ENCODE results near the gene MEF2C. TPM values are rescaled to one million over a fixed set of nuclear protein-coding genes. Genes with fewer than 3 reads are reported as not detected.

The MEF2C gene
- total RNA-seq, 4 donors from 2014 or later, result 51.0 to 78.6 (median 65.7) TPM

DNA sequence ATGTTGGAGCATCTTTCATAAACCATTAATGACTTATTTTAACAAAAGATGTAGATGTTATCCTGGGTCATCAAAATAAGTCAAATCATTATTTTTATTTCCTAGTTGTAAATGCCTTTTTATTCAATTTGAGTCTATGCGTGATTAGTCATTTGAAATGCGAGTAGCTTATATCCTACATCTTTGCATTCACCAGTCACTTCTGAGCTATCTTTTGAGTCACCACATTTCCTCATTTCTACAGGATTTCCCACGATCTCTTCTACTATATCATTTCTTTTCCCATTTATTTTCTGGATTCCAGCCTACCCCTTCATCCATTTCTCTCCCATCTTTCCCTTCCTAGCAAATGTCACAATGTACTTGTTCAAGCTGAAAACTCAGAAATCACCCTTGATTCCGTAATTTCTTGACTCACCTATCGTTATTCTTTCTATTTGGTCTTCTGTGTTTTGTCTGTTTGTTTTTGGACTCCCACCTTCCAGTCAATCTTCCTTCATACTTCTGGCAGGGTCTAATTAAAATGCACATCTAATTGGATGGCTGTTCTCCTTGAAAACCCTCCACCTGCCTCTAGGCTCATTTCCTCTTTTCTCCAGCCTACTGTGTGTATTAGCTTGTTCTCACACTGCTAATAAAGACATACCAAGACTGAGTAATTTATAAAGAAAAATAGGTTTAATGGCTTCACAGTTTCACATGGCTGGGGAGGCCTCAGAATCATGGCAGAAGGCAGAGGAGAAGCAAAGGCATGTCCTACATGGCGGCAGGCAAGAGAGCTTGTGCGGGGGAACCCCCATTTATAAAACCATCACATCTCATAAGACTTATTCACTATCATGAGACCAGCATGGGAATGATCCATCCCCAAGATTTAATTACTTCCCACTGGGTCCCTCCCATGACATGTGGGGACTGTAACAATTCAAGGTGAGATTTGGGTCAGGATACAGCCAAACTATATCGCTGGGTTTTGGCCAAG is 112.4 kb downstream of the MEF2C start:
- Histone ChIP-seq H3K36me3 (no peaks in the 10 kb centered on the region), H3K27me3 (no peaks in the 10 kb centered on the region), H3K4me3 (replicated peaks in 1 of 3) (no peak overlapping the region), H3K4me1 (peaks cover 0 to 5% of the 10 kb centered on the region in 2 donors), H3K9me3 (no peaks in the 10 kb centered on the region), H3K27ac (no peak overlapping the region)
- DNase-seq, result no peak
- TF ChIP-seq POLR2A (IDR thresholded peaks at IDR 0.05), result no peak
- TF ChIP-seq, protein P1, sequence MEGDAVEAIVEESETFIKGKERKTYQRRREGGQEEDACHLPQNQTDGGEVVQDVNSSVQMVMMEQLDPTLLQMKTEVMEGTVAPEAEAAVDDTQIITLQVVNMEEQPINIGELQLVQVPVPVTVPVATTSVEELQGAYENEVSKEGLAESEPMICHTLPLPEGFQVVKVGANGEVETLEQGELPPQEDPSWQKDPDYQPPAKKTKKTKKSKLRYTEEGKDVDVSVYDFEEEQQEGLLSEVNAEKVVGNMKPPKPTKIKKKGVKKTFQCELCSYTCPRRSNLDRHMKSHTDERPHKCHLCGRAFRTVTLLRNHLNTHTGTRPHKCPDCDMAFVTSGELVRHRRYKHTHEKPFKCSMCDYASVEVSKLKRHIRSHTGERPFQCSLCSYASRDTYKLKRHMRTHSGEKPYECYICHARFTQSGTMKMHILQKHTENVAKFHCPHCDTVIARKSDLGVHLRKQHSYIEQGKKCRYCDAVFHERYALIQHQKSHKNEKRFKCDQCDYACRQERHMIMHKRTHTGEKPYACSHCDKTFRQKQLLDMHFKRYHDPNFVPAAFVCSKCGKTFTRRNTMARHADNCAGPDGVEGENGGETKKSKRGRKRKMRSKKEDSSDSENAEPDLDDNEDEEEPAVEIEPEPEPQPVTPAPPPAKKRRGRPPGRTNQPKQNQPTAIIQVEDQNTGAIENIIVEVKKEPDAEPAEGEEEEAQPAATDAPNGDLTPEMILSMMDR (IDR thresholded peaks at IDR 0.05), result no peak
- intact Hi-C loops (cut with DNase I), result no loop called here
- 94% methylated on average over 8 of the region's 8 CpGs for WGBS, 2 donors

DNA sequence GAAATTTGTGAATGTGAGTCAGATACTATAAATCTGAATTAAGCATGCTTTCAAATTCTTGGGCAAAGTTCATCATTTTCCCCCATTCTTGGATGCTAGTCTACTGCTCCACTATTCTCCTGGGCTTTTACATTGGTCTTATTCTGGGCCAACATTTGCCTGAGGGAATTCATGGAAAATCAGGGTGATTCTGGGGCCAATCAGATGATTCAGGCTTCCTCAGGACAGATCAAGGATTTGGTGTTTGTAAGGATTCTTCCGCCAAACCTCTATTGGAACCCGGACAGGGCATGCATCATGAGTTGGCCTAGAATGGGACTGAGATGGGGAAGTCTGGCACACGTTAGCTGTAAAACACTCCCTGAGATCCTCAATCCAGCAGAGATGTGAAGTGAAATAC is 113.8 kb downstream of the MEF2C start:
- WGBS, 2 donors, result 57 to 59% methylated on average over 3 of the region's 3 CpGs
- DNase-seq, result no peak
- no peak for TF ChIP-seq POLR2A (IDR thresholded peaks at IDR 0.05)
- TF ChIP-seq, protein P1 (IDR thresholded peaks at IDR 0.05), result no peak
- H3K36me3 ChIP-seq, result no peaks in the 10 kb centered on the region
- no peak overlapping the region for H3K4me3 ChIP-seq (replicated peaks in 1 of 3)
- no peaks in the 10 kb centered on the region for H3K9me3 ChIP-seq
- no peaks in the 10 kb centered on the region for H3K27me3 ChIP-seq
- peaks cover 0 to 5% of the 10 kb centered on the region in 2 donors for H3K4me1 ChIP-seq
- H3K27ac ChIP-seq, result no peak overlapping the region
- intact Hi-C loops (cut with DNase I), result no loop called here

DNA sequence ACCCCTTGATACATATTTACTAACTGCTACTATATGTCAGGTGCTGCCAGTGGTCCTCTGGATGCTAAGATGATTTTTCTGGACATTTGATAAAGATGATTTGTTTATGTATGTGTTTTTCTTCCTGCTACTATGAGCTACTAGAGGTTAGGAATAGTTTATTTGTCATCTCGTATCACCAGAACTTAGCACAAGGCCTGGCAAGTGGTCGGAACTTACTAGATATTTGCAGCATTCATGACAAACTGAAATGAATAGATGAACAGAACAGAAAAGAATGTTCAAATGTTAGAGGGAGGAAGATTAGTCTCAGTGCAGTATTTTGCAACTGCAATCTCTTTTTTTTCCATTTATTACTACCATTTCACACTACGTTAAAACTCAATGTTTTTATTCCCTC is 114.6 kb downstream of the MEF2C start:
- TF ChIP-seq, protein P1 (IDR thresholded peaks at IDR 0.05), result no peak
- no peak for TF ChIP-seq POLR2A (IDR thresholded peaks at IDR 0.05)
- Histone ChIP-seq H3K27ac (no peak overlapping the region), H3K27me3 (no peaks in the 10 kb centered on the region), H3K9me3 (no peaks in the 10 kb centered on the region), H3K36me3 (no peaks in the 10 kb centered on the region), H3K4me1 (peaks cover 0 to 5% of the 10 kb centered on the region in 2 donors), H3K4me3 (replicated peaks in 1 of 3) (no peak overlapping the region)
- DNase-seq, result no peak
- WGBS, 2 donors, result 79 to 83% methylated on average over 3 of the region's 3 CpGs
- intact Hi-C loops (cut with DNase I), result no loop called here

DNA sequence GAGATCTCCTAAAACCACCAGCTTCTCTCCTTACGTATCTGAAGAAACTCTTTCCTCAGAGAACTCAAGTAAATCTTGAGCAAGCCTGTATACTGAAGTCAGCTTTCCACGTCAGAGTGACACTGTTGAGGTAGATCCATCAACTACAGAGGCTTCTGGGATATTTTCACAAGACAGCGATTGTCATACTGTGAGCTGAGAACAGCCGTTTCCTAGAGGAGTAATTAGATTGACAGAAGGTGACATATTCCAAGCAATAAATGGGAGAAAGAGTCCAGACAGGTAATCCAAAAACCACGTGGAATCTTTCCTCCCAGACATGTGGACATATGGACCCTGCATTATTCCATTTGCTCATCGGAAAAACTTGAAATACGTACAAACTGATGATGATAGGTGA is 117.2 kb downstream of the MEF2C start:
- no peaks in the 10 kb centered on the region for H3K9me3 ChIP-seq
- no peaks in the 10 kb centered on the region for H3K27me3 ChIP-seq
- H3K4me3 ChIP-seq (replicated peaks in 1 of 3), result no peak overlapping the region
- H3K27ac ChIP-seq, result no peak overlapping the region
- WGBS, 2 donors, result 91 to 95% methylated on average over 7 of the region's 7 CpGs
- H3K36me3 ChIP-seq, result peaks cover 0 to under 1% of the 10 kb centered on the region in 2 donors
- peaks cover 0 to 5% of the 10 kb centered on the region in 2 donors for H3K4me1 ChIP-seq
- intact Hi-C loops (cut with DNase I), result no loop called here
- no peak for DNase-seq
- TF ChIP-seq POLR2A (IDR thresholded peaks at IDR 0.05), result no peak

DNA sequence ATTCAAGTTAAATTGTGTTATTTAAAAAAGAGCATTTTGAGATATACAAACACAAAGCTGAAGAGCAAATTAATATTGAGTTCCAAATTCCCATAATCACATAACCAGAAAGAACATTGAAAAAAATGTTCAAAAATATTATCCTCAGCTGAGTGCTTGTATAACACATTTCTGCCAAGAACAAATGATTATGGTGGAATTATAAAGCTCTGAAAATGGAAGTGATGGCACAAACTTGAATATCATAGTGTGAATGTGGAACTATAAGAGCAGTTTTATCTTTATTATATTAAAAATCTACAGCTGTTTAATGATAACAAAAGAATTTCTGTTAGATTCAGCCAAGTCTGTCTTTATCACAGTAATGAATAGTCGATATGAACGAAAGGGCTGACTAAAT is 117.8 kb downstream of the MEF2C start:
- Histone ChIP-seq H3K27me3 (no peaks in the 10 kb centered on the region), H3K27ac (no peak overlapping the region), H3K4me3 (replicated peaks in 1 of 3) (no peak overlapping the region), H3K9me3 (no peaks in the 10 kb centered on the region), H3K4me1 (peaks cover 0 to 5% of the 10 kb centered on the region in 2 donors), H3K36me3 (peaks cover 0 to 7% of the 10 kb centered on the region in 2 donors)
- TF ChIP-seq, protein P1 (IDR thresholded peaks at IDR 0.05), result no peak
- TF ChIP-seq POLR2A (IDR thresholded peaks at IDR 0.05), result no peak
- intact Hi-C loops (cut with DNase I), result no loop called here
- DNase-seq, result no peak
- WGBS, 2 donors, result 80 to 87% methylated on average over 2 of the region's 2 CpGs
